GM18909 (cell line): ENCODE measurements around the gene PSME2.

ENCODE experiments used
- ATAC-seq: cut with Tn5 transposase; IDR thresholded peaks from one replicate; pipeline ENCODE4 v1.9.1; 2021; ENCODE audit warnings: mild to moderate bottlenecking; ENCODE audit not compliant: unreplicated experiment, poor library complexity

Gene PSME2

DNA sequence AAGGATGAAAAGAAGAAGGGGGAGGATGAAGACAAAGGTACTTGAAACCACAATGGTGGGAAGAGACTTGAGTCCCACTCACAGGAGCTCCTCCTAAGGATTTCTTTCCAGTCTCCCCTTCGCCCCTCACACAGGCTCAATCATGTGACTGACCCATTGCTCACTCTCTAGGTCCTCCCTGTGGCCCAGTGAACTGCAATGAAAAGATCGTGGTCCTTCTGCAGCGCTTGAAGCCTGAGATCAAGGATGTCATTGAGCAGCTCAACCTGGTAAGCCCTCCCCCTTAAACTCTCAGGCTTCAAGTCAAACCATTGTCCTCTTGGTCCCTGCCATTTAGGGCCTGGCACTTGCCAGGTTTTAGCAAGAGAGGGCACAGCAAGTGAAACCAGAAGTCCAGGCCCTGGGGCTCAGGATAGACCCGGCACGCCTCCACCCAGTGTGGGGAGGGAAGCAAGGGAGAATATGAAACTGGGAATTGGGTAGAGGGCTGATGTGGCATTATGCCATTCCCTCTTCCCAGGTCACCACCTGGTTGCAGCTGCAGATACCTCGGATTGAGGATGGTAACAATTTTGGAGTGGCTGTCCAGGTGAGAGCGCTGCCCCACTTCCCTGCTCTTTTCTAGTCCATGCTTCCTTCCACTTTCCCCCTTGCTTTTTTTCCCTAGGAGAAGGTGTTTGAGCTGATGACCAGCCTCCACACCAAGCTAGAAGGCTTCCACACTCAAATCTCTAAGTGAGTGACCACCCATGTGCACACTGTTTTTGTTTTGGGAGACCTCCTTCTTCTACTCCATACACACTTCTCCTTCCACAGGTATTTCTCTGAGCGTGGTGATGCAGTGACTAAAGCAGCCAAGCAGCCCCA is 8.6 kb downstream of the PSME2 start:
- ATAC-seq: no peak

DNA sequence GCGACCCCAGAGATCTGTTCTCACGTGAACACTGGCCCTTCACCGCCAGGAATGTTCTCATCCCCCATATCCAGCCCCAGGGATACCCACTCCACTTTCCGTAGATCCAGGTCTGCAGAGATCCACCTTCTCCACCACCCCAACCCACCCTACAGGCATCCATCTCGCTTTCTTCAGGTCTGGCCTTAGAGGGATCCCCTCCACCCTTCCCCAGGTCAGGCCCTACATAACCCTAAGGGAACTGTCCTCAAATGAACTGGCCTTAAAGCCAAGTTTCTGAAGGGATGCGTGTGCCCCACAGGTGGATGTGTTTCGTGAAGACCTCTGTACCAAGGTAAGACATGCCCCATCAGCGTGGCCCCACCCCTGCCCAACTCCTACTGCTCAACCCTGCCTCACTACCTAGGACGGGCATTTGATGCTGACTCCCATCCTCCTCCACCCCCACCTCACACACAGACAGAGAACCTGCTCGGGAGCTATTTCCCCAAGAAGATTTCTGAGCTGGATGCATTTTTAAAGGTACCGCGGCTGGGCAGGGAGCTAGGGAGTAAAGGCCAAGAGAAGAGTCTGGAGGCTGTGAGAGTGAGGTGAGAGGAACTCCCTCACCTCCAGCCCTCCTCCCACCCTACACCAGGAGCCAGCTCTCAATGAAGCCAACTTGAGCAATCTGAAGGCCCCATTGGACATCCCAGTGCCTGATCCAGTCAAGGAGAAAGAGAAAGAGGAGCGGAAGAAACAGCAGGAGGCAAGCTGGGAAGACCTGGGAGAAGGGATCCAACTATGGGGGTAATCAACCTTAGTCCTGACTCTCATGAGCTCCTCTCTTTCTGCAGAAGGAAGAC is 9.5 kb downstream of the PSME2 start:
- no peak for ATAC-seq

DNA sequence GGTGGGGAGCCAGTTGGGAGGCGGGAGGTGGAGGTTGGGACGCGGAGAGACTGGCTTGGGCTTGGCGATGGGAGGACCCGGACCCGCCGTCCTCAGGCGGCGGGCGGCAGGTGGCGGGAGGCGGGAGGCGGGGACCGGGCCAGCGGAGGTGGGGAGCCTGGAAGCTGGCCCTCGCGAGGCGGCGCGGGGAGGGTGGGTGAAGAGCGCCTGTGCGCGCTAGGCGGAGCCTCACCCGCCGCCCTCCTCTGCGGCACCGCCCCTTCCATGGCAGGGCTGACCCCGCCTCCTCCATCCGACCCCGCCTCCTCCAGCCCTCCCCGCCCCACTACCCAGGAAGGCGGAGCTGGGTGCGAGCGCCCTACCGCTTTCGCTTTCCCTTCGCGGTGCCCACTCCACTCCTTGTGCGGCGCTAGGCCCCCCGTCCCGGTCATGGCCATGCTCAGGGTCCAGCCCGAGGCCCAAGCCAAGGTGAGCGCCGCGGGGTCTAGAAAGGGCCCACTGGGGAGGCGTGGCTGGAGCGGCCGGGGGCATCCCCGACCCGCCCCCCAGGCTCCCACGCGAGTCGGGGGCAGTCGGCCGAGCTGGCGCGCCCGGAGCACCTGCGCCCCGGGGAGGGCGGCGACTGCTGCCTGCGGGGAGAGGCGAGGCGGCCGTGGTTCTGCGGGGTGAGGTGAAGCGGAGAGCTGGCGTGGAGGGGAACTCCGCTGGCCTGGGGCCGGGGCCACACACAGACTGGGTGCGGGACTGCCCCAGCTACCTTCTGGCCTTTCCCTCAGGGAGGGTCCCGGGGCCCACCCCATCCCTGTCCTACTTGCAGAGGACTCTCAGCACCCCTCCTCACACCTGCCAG is 10.4 kb downstream of the PSME2 start, which contains the start of gene PSME1:
Gene PSME1, plus strand, starts transcription at position 361 of the 850 bp plus-strand sequence. Its CDS starts 69 bp downstream, at position 430.
- peak; percentile 87 for ATAC-seq

DNA sequence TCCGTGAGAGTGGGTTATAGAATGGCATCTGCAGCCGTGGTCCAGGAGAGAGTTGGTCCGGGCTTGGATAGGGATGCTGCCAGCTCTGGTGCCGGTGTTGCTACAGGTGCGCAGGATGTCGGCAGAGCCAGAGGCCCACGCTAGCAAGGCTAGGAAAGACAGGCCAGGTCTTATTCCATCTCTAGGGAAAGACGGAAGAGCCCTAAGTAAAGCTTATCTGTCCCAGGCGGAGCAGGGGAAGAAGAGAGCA is 10.9 kb downstream of the PSME2 start:
- peak; percentile 14 for ATAC-seq

DNA sequence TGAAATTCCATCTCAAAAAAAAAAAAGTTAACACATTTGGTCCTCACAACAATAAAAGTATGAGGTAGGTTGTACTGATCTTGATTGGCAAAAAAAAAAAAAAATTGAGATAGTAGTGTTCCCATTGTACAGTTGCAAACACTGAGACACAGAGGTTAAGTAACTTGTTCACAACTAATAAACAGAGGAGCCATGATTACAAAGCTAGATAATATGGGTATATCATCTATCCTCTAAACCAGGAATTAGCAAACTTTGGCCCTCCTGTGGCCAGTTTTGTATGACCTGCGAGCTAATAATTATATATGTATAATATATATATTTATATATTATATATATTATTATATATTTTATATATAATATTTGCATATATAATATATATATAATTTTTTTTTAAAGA is 12.7 kb downstream of the PSME2 start:
- ATAC-seq: no peak

DNA sequence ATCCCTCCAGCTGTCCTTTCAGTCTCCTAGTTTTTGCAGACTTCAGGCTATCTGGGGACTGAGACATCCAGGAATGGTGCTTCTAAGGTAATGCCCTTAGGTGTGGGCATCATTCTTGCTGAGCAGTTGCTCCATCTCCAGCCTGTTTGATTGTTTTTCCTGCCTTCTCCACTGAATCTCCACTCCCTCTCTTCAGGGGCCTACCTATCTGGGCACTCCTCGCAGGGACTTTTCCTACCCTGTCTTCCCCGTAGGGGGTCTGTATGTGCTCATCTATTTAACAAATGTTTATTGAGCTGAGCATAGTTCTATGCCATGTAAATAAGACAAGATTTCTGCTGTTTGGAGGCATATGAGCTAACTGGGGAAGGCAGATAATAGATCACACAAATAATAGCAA is 13.4 kb downstream of the PSME2 start:
- ATAC-seq: no peak

DNA sequence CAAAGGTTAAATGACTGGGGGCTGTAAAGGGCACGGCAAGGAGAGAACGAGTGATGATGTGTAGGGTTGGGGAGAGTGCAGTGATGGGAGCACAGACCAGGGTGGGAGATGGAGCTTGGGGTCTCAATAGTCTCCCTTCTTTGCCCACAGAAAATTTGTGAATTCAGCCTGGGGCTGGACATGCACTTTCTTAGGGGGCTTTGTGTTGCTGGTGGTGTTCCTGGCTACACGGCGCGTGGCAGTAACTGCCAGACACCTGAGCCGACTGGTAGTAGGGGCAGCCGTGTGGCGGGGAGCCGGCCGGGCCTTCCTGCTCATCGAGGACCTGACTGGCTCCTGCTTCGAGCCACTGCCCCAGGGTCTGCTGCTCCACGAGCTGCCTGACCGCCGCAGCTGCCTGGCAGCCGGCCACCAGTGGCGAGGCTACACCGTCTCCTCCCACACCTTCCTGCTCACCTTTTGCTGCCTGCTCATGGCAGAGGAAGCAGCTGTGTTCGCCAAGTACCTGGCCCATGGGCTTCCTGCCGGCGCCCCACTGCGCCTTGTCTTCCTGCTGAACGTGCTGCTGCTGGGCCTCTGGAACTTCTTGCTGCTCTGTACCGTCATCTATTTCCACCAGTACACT is 14.2 kb downstream of the PSME2 start:
- no peak for ATAC-seq

DNA sequence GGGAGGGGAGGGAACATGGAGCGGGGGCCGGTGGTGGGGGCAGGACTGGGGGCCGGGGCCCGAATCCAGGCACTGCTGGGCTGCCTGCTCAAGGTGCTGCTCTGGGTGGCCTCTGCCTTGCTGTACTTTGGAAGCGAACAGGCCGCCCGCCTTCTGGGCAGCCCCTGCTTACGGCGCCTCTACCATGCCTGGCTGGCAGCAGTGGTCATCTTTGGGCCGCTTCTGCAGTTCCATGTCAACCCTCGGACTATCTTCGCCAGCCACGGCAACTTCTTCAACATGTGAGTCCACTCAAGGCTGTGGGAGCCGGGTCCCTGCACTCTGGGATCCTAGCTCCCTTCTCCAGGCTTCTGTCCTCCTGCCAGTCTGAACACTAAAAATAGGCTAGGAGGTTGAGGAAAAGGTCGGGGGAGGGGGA is 14.9 kb downstream of the PSME2 start:
- no peak for ATAC-seq

DNA sequence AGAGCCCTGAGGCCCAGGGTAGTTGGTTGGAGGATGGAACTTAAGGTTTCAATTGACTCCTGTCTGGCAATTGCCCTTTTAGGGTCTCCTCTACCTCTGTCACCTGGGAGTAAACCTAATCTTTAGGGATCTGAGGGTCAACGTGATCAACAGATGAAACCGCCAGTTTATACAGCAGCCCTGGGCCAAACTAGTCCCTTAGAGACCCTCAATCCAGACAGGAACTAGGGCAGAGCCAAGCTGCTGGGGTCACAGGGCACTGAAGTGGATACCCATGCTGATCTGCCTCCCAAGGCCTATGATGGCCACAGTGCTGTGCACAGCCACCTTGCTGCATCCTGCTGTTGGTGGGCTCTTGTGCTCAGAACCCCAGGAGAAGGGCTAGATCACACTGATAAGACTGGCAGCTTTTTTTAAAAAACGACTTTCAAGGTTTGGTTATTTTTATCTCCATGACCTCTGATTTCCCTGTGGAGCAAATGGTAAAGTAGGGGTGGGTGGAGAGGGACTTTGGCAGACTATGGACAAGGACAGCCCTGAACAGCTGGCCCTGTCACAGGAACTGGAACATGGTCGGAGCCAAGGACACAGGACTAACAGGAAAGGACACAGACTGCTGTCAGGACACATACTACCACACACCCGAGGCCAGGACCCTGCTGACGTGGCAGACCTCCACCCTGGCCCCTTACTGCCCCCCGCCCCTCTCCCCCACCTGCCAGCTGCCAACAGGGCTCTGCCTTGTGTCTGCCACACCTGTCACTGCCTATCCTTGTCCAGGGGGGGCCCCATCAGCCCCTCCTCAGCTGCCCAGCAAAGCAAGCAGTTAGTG is 15.5 kb downstream of the PSME2 start:
- ATAC-seq: no peak

DNA sequence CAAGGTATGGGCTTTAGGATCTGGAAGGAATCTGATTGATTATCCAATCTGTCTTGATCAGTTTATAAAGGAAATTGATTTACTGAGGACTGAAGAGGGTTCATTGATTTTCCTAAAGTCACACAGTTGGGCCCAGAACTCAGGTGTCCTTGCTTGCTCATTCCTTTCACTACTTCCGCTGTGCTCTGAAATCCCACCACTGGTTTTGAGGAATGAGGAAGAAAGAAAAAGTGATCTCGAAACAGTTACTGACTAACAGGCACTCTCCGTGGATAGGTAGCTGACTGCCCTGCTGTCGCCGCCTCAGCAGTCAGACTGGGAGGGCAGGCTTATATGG is 16.1 kb downstream of the PSME2 start, which contains the start of gene FITM1:
Gene FITM1, plus strand, starts transcription at position 280 of the 337 bp plus-strand sequence. CDS start 905 bp downstream, outside the sequence.
- ATAC-seq: no peak

DNA sequence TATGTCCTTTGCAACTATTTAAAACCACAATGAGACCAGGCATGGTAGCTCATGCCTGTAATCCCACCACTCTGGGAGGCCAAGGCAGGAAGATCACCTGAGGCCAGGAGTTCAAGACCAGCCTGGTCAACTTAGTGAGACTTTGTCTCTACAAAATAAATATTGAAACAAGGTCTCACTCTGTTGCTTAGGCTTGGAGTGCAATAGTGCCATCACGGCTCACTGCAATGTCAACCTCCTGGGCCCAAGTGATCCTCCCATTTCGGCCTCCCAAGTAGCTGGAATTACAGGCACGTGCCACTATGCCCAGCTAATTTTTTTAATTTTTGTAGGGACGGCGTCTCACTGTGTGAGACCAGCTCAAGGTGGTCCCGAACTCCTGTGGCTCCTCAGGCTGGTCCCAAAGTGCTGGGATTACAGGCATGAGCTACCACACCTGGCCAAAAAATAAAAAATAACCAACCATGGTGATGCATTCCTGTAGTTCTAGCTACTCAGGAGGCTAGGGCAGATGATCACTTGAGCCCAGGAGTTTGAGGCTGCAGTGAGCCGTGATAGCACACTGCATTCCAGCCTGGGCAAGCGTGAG is 16.9 kb downstream of the PSME2 start:
- ATAC-seq: no peak

DNA sequence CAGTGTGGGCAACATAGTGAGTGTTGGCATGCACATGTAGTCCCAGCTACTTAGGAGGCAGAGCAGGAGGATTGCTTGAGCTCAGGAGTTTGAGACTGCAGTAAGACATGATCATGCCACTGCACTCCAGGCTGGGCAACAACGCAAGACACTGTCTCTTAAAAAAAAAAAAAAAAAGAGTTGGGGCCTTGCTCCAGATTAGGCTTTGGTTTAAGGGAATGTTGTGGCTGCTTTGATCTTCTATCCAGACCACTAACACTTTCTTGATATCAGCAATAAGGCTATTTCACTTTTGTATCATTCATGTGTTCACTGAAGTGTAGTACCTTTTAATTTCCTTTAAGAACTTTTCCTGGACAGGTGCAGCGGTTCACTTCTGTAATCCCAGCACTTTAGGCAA is 18.7 kb downstream of the PSME2 start:
- no peak for ATAC-seq

DNA sequence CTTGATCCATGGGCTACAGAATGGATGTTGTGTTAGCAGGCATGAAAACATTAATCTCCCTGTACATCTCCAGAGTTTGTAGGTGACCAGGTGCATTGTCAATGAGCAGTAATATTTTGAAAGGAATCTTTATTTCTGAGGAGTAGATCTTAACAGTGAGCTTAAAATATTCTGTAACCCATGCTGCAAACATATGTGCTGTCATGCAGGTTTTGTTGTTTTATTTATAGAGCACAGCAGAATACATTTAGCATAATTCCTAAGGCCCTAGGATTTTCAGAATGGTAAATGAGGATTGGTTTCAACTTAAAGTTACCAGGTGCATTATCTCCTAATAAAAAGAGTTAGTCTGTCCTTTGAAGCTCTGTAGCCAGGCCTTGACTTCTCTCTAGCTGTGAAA is 19.5 kb downstream of the PSME2 start:
- no peak for ATAC-seq

DNA sequence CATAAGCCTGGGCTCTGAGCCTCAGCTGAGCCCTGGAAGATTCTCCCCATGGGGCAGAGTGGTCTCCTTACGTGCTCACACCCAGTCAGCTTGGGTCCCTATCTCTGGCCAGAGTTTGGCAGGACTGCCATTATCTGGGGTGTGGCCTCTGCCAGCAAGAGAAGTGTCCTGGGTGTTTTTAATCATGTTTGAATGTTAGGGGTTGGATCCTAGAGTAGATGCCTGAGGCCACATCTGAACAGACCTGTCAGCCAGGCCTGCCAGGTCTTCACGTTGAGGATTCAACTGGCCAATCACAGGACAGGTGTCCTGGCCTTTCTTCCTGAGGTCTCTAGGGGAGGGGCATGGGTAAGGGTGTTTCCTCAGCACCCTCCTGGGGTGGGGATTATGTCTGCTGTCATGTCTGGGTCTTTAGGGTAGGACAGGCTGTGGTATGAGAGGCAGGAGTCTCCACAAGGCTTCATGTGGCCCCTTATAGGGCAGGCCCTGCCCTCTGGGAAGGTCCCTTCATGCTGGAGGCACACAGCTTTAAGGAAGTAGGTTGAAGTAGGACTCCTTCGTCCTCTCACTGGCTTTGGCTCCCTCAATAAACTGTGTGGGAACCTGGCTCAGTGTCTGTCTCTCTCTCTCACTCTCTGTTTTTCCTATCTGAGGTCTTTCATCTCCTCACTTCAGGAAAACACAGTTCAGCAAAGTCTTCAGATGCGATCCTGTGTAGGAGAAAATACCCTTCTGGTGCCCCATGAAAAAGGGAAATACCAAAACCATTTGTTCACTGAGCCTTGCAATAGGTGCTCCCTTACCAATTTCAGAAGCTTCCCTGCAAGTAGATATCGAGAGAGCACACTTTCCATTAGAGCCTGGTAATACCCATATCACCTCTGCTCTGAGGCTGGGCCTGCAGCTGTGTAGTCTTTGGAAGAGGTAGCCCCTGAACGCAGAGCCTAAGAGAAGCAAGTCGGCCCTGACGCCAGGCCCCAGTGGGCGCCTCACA is 22.7 kb downstream of the PSME2 start:
- peak; percentile 53 for ATAC-seq

DNA sequence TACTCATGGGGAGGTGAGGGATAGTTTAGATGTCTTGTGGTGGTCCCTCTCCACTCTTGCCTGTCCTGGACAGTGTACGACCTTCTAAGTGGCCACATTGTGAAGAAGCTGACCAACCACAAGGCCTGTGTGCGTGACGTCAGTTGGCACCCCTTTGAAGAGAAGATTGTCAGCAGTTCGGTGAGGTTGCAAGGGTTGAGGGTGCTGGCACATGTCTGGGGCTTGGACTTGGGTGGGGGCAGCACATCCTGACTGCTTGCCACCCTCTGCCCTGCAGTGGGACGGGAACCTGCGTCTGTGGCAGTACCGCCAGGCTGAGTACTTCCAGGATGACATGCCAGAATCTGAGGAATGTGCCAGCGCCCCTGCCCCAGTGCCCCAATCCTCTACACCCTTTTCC is 23.5 kb downstream of the PSME2 start:
- no peak for ATAC-seq

DNA sequence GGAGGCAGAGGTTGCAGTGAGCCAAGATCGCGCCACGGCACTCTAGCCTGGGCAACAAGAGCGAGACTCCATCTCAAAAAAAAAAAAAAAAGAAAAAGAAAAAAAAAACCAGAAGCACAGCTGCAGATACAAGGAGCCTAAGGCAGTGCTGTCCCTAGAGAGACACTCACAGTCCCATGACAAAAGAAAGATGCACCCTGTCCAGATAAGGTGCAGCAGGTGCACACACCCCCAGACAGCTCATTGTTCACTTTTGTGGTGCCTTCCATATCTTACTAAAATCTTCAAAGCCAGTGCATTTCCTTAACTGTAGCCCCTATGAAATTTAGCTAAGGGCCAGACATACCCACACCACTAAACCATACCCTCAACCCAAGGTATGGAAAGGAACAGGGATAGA is 24.0 kb downstream of the PSME2 start:
- no peak for ATAC-seq

DNA sequence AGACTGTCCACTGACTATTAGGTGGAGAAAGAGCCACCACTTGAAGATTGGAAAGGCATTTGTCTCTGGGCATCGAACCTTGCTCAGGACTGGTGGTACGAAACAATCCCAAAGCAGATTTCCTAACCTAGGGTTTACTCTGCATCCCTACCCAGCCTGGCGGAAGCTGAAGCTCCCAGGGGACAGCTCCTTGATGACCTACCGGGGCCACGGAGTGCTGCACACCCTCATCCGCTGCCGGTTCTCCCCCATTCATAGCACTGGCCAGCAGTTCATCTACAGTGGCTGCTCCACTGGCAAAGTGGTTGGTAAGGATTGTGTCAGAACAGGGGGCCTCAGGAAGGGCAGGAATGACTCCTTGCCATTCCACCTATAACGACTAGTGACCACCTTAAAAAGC is 25.2 kb downstream of the PSME2 start:
- no peak for ATAC-seq

DNA sequence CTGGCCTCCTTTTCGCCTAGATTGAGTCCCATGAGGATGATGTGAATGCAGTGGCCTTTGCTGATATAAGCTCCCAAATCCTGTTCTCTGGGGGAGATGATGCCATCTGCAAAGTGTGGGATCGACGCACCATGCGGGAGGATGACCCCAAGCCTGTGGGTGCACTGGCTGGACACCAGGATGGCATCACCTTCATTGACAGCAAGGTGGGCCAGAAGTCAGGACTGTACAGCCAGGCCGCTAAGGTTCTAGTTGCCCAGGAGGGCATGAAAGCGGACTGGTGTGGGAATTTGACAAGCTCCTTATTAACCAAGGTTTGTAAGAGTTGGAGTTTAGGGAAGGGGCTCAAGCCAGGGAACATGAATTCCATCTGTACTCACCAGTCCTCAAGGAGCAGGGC is 26.7 kb downstream of the PSME2 start:
- ATAC-seq: no peak
